KOPT-K1 (cell line): ENCODE results near the gene HLA-B.
"Not testable (repeated sequence)": the region's sequence is repeated elsewhere in the genome, so short reads cannot be mapped to it uniquely, and the experiment has no call there.

Experiments used
- H3K27ac ChIP-seq: fragments of 200-600 bp; sonication (generic); 2 replicates; pipeline ENCODE4 v1.5.1; 2016; ENCODE audit warnings: antibody characterized with exemption, mild to moderate bottlenecking, low read depth, low read length; ENCODE audit not compliant: poor library complexity, severe bottlenecking
- H3K36me3 ChIP-seq: fragments of 200-600 bp; sonication (generic); 2 replicates; pipeline ENCODE4 v1.5.1; 2017; ENCODE audit warnings: antibody characterized with exemption, mild to moderate bottlenecking, low read length, moderate library complexity; ENCODE audit not compliant: insufficient read depth
- H3K9me3 ChIP-seq: fragments of 200-600 bp; sonication (generic); 2 replicates; pipeline ENCODE4 v1.5.1; 2017; ENCODE audit warnings: antibody characterized with exemption, low read length, mild to moderate bottlenecking; ENCODE audit not compliant: insufficient read depth, poor library complexity, severe bottlenecking

The HLA-B gene

GRCh38 chr6:31393932-31394331 lies 37.0 kb upstream of the HLA-B start:
- no peak overlapping the region for H3K27ac ChIP-seq
- no peaks in the 10 kb centered on the region for H3K9me3 ChIP-seq
- no peaks in the 10 kb centered on the region; the same call in 1 of the 2 replicates for H3K36me3 ChIP-seq

- not testable (repeated sequence) for H3K36me3 ChIP-seq, H3K9me3 ChIP-seq, H3K27ac ChIP-seq
Observed at GRCh38 chr6:31389802-31390132, 32.8 kb upstream of the HLA-B start.

GRCh38 chr6:31388916-31389801 lies 32.2 kb upstream of the HLA-B start:
- not testable (repeated sequence) for H3K36me3 ChIP-seq, H3K9me3 ChIP-seq, H3K27ac ChIP-seq

- no peaks in the 10 kb centered on the region for H3K36me3 ChIP-seq
- no peaks in the 10 kb centered on the region for H3K9me3 ChIP-seq
- H3K27ac ChIP-seq, result no peak overlapping the region
Observed at GRCh38 chr6:31386977-31387376, 30.0 kb upstream of the HLA-B start.

- Histone ChIP-seq H3K9me3 (no peaks in the 10 kb centered on the region), H3K36me3 (no peaks in the 10 kb centered on the region), H3K27ac (no peak overlapping the region)
Observed at GRCh38 chr6:31386099-31386498, 29.1 kb upstream of the HLA-B start.

- H3K9me3 ChIP-seq, result no peaks in the 10 kb centered on the region
- no peak overlapping the region for H3K27ac ChIP-seq
- H3K36me3 ChIP-seq, result no peaks in the 10 kb centered on the region
Observed at GRCh38 chr6:31385041-31385440, 28.1 kb upstream of the HLA-B start.

GRCh38 chr6:31383149-31383548 lies 26.2 kb upstream of the HLA-B start:
- H3K27ac ChIP-seq, result no peak overlapping the region
- H3K36me3 ChIP-seq, result no peaks in the 10 kb centered on the region
- no peaks in the 10 kb centered on the region for H3K9me3 ChIP-seq

- Histone ChIP-seq H3K36me3 (no peaks in the 10 kb centered on the region), H3K27ac (no peak overlapping the region), H3K9me3 (no peaks in the 10 kb centered on the region)
Observed at GRCh38 chr6:31381666-31382065, 24.7 kb upstream of the HLA-B start.

GRCh38 chr6:31379850-31380249 lies 22.9 kb upstream of the HLA-B start:
- Histone ChIP-seq H3K9me3 (no peaks in the 10 kb centered on the region), H3K36me3 (no peaks in the 10 kb centered on the region), H3K27ac (no peak overlapping the region)

GRCh38 chr6:31378721-31379103 lies 21.7 kb upstream of the HLA-B start:
- H3K9me3 ChIP-seq, result no peaks in the 10 kb centered on the region
- no peak overlapping the region for H3K27ac ChIP-seq
- no peaks in the 10 kb centered on the region for H3K36me3 ChIP-seq

GRCh38 chr6:31378062-31378720 lies 21.2 kb upstream of the HLA-B start:
- Histone ChIP-seq H3K9me3 (no peaks in the 10 kb centered on the region), H3K27ac (no peak overlapping the region)

GRCh38 chr6:31377029-31377428 lies 20.1 kb upstream of the HLA-B start:
- H3K27ac ChIP-seq, result no peak overlapping the region
- H3K36me3 ChIP-seq, result no peaks in the 10 kb centered on the region
- H3K9me3 ChIP-seq, result peaks cover 4% of the 10 kb centered on the region

More at GRCh38 chr6:31378062-31378720, 21.2 kb upstream of the HLA-B start:
- H3K36me3 ChIP-seq, result no peaks in the 10 kb centered on the region

- H3K36me3 ChIP-seq, result no peaks in the 10 kb centered on the region
- no peak overlapping the region for H3K27ac ChIP-seq
- peaks cover 9% of the 10 kb centered on the region for H3K9me3 ChIP-seq
Observed at GRCh38 chr6:31375699-31376098, 18.7 kb upstream of the HLA-B start.

- H3K36me3 ChIP-seq, H3K9me3 ChIP-seq, H3K27ac ChIP-seq: not testable (repeated sequence)
Observed at GRCh38 chr6:31374118-31374517, 17.1 kb upstream of the HLA-B start.

- H3K27ac ChIP-seq, result no peak overlapping the region
- H3K36me3 ChIP-seq, result no peaks in the 10 kb centered on the region
- peaks cover 9% of the 10 kb centered on the region for H3K9me3 ChIP-seq
Observed at GRCh38 chr6:31368461-31368860, 11.5 kb upstream of the HLA-B start.
